HCT116 (cell line): ENCODE data around the gene STOML2. TPM values are rescaled to one million over a fixed set of nuclear protein-coding genes. Genes with fewer than 3 reads are reported as not detected.

ENCODE experiments used
- ATAC-seq: fragments of 200-7000 bp; cut with Tn5 transposase; 2 replicates; pipeline ENCODE4 v1.9.1; 2020; ENCODE audit warnings: mild to moderate bottlenecking, moderate library complexity
- BruUV-seq: library from RNA; stranded (reverse); fragments of 400-500 nt; replicated peaks from 2 replicates; lab custom pipeline; 2021; lab: Mats Ljungman, UMichigan
- CTCF ChIA-PET: fragments of 300-600 bp; sonication (Branson Sonifier 250); formaldehyde crosslinking; loops from one replicate; lab custom pipeline; 2021; ENCODE audit warnings: antibody characterized with exemption; lab: Charles Lee
- POLR2A ChIA-PET: fragments of 300-600, 350-600 bp; sonication (Branson Sonifier 250); formaldehyde crosslinking; loops from one replicate; lab custom pipeline; 2021; ENCODE audit warnings: antibody characterized with exemption; lab: Charles Lee
- RAD21 ChIA-PET, 2 experiments: fragments of 300-600 bp; sonication (Branson Sonifier 250); formaldehyde crosslinking; loops; one replicate each; lab custom pipeline; 2023; ENCODE audit warnings: low total read pairs in 2 of 2; ENCODE audit not compliant: uncharacterized antibody in 2 of 2, unreplicated experiment in 2 of 2, low non-redundant PET in 1 of 2; lab: Charles Lee
- DNase-seq: peaks from one replicate; pipeline ENCODE4 v3.0.0-alpha.2; 2010; ENCODE audit warnings: low read depth, low spot score
- H2AFZ ChIP-seq: fragments of 200-600 bp; shearing (Covaris generic), sonication (generic); 2 replicates; pipeline ENCODE4 v1.6.1; 2017; ENCODE audit warnings: low read depth, mixed run types, mixed read lengths, antibody characterized with exemption, low read length; ENCODE audit not compliant: poor library complexity, severe bottlenecking
- H3K27ac ChIP-seq: 2 replicates; pipeline ENCODE4 v1.5.1; 2012; ENCODE audit warnings: low read depth, low read length
- H3K27me3 ChIP-seq: fragments of 200-600 bp; sonication (generic); 2 replicates; pipeline ENCODE4 v1.6.1; 2016; ENCODE audit warnings: mixed run types, low read length, mixed read lengths; ENCODE audit not compliant: insufficient read depth
- H3K36me3 ChIP-seq, 2 experiments: fragments of 200-500 bp in 1 of 2; fragments of 200-600 bp in 1 of 2; sonication (Bioruptor generic) in 1 of 2; sonication (generic) in 1 of 2; 2 replicates each; pipeline versions ENCODE4 v1.5.1 to v1.6.1; 2014 to 2016; ENCODE audit warnings: low read length in 2 of 2, inconsistent platforms in 1 of 2, mixed read lengths in 1 of 2, mixed run types in 1 of 2; ENCODE audit not compliant: insufficient read depth in 2 of 2, control insufficient read depth in 1 of 2
- H3K4me1 ChIP-seq, 2 experiments: fragments of 200-600 bp in 1 of 2; sonication (generic) in 1 of 2; 2 replicates each; pipeline versions ENCODE4 v1.5.1 to v1.6.1; 2012 to 2017; ENCODE audit warnings: low read length in 2 of 2, inconsistent platforms in 1 of 2, mild to moderate bottlenecking in 1 of 2, mixed read lengths in 1 of 2, mixed run types in 1 of 2, moderate library complexity in 1 of 2; ENCODE audit not compliant: insufficient read depth in 2 of 2, control insufficient read depth in 1 of 2
- H3K4me2 ChIP-seq: fragments of 200-600 bp; sonication (generic); 2 replicates; pipeline ENCODE4 v1.6.1; 2017; ENCODE audit warnings: mixed run types, low read length, mixed read lengths
- H3K4me3 ChIP-seq, 2 experiments: fragments of 200-600 bp in 1 of 2; sonication (generic) in 1 of 2; replicated peaks in 1 of 2; 2 replicates each; pipeline ENCODE4 v1.5.1; 2011 to 2016; ENCODE audit warnings: low read length in 2 of 2, control low read depth in 1 of 2, low read depth in 1 of 2, mild to moderate bottlenecking in 1 of 2, mixed read lengths in 1 of 2, mixed run types in 1 of 2
- H3K79me2 ChIP-seq: fragments of 200-600 bp; sonication (generic); 2 replicates; pipeline ENCODE4 v1.6.1; 2017; ENCODE audit warnings: mild to moderate bottlenecking, mixed run types, low read length, moderate library complexity, mixed read lengths; ENCODE audit not compliant: insufficient read depth
- H3K9ac ChIP-seq: fragments of 200-600 bp; sonication (generic); 2 replicates; pipeline ENCODE4 v1.6.1; 2016; ENCODE audit warnings: low read length, mixed read lengths
- H3K9me2 ChIP-seq: fragments of 200-600 bp; sonication (generic), shearing (Covaris generic); 2 replicates; pipeline ENCODE4 v1.6.1; 2017; ENCODE audit warnings: mixed run types, mild to moderate bottlenecking, moderate library complexity; ENCODE audit not compliant: insufficient read depth
- H3K9me3 ChIP-seq, 2 experiments: fragments of 200-500 bp in 1 of 2; fragments of 200-600 bp in 1 of 2; sonication (Bioruptor generic) in 1 of 2; sonication (generic) in 1 of 2; 2 replicates each; pipeline ENCODE4 v1.6.1; 2014 to 2017; ENCODE audit warnings: low read length in 2 of 2, mixed read lengths in 2 of 2, inconsistent platforms in 1 of 2, low read depth in 1 of 2, mild to moderate bottlenecking in 1 of 2, mixed run types in 1 of 2, moderate library complexity in 1 of 2; ENCODE audit not compliant: control insufficient read depth in 1 of 2, insufficient read depth in 1 of 2
- H4K20me1 ChIP-seq: fragments of 200-600 bp; sonication (generic), shearing (Covaris generic); 2 replicates; pipeline ENCODE4 v1.6.1; 2017; ENCODE audit warnings: mixed run types, mild to moderate bottlenecking, moderate library complexity; ENCODE audit not compliant: insufficient read depth
- ATF3 ChIP-seq: IDR thresholded peaks from 2 replicates; pipeline ENCODE4 v1.6.1; 2012
- CEBPB ChIP-seq: IDR thresholded peaks from 2 replicates; pipeline ENCODE4 v1.6.1; 2012; ENCODE audit warnings: low read depth
- CTCF ChIP-seq, 3 experiments: fragments of 200-600 bp in 1 of 3; sonication (generic) in 1 of 3; IDR thresholded peaks in 2 of 3; conservative IDR thresholded peaks in 1 of 3; 2 replicates each; pipeline ENCODE4 v1.5.1; 2012 to 2017; ENCODE audit warnings: low read depth in 2 of 3, low read length in 2 of 3, antibody characterized with exemption in 1 of 3, borderline replicate concordance in 1 of 3, control low read depth in 1 of 3, mild to moderate bottlenecking in 1 of 3, mixed read lengths in 1 of 3, mixed run types in 1 of 3, moderate library complexity in 1 of 3; ENCODE audit not compliant: insufficient read depth in 1 of 3
- EGR1 ChIP-seq: IDR thresholded peaks from 2 replicates; pipeline ENCODE4 v1.6.1; 2012; ENCODE audit warnings: low read depth
- ELF1 ChIP-seq: IDR thresholded peaks from 2 replicates; pipeline ENCODE4 v1.6.1; 2012; ENCODE audit warnings: low read depth, borderline replicate concordance
- EZH2 ChIP-seq: fragments of 200-600 bp; sonication (generic); IDR thresholded peaks from 2 replicates; pipeline ENCODE4 v1.6.1; 2017; ENCODE audit warnings: antibody characterized with exemption, mixed run types
- POLR2A ChIP-seq: IDR thresholded peaks from 2 replicates; pipeline ENCODE4 v1.7.0; 2011; ENCODE audit warnings: borderline replicate concordance; ENCODE audit not compliant: insufficient read depth, insufficient read length; ENCODE audit errors: extremely low read depth
- POLR2AphosphoS5 ChIP-seq: IDR thresholded peaks from 2 replicates; pipeline ENCODE4 v1.6.1; 2011; ENCODE audit warnings: mild to moderate bottlenecking, low read depth, low read length, moderate library complexity
- RAD21 ChIP-seq: IDR thresholded peaks from 2 replicates; pipeline ENCODE4 v1.6.1; 2012; ENCODE audit warnings: low read depth, mild to moderate bottlenecking
- REST ChIP-seq: IDR thresholded peaks from 2 replicates; pipeline ENCODE4 v1.6.1; 2012; ENCODE audit warnings: low read depth
- SRF ChIP-seq: IDR thresholded peaks from 2 replicates; pipeline ENCODE4 v1.6.1; 2012; ENCODE audit warnings: low read depth
- TCF7L2 ChIP-seq: IDR thresholded peaks from 2 replicates; pipeline ENCODE4 v1.7.0; 2011; ENCODE audit warnings: borderline replicate concordance, inconsistent platforms; ENCODE audit not compliant: insufficient read depth, insufficient read length; ENCODE audit errors: extremely low read depth
- YY1 ChIP-seq: IDR thresholded peaks from 2 replicates; pipeline ENCODE4 v1.6.1; 2011; ENCODE audit warnings: low read length, low read depth, moderate library complexity, mild to moderate bottlenecking; ENCODE audit not compliant: insufficient replicate concordance; ENCODE audit errors: extremely low read depth
- ZBTB33 ChIP-seq: IDR thresholded peaks from 2 replicates; pipeline ENCODE4 v1.6.1; 2011; ENCODE audit warnings: mild to moderate bottlenecking, low read length, moderate library complexity; ENCODE audit not compliant: insufficient replicate concordance; ENCODE audit errors: extremely low read depth
- ZFX ChIP-seq: fragments of 450-650 bp; IDR thresholded peaks from 2 replicates; pipeline ENCODE4 v1.6.1; 2017
- ZNF274 ChIP-seq: fragments of 200-500 bp; sonication (Bioruptor generic); IDR thresholded peaks from 2 replicates; pipeline ENCODE4 v1.6.1; 2014; ENCODE audit warnings: mild to moderate bottlenecking, low read depth, low read length, inconsistent platforms
- intact Hi-C: fragments of 100-400 bp; cut with micrococcal nuclease; formaldehyde crosslinking; loops from 2 replicates; pipeline ENCODE4 v1.10.0; 2022
- total RNA-seq: library from RNA; stranded (reverse); gene quantifications from one replicate; pipeline ENCODE4 v1.2.1, GENCODE V29; 2021; ENCODE audit not compliant: unreplicated experiment
- TF ChIP-seq, protein P1 (sequence below): IDR thresholded peaks from 2 replicates; pipeline ENCODE4 v1.6.1; 2012

The STOML2 gene
- total RNA-seq, 1 experiment from 2014 or later = 245 TPM

DNA sequence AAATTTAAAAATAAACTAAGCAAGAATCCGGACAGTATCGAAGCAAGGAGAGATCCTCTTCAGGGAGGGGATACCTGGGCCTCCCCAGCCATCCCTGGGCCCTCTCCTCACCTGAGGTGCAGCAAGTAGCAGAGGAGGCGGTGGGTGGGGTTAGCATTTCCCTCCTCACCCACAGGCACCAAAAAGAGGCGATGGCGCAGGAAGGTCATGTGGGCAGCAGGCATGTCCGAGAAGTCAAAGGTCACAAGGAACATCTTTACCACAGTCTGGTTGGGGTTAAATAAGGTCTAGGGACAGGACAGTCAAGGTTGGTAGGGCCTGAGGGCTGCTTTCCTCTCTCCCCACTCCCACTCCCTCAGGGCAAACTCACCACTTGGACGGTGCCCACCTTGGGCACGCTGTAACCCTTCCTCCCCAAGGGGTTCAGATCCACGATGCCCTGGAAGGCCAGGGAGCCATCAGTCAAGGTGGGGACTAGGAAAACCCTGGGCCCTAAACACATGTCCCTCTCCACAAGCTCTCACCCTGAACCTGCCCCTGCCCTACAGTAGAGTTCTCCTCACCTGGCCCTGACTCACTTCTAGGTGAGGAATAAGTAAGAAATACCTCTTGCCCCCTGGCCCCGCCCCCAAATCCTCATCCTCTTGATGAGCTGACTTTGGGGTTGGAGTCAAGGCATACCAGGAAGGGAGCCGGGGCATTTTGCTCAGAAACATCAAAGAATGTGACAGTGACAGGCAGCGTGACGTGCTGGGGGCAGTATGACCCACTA, 2.8 kb upstream of the STOML2 start:
- Histone ChIP-seq H4K20me1 (no peaks in the 10 kb centered on the region), H3K9me3 (no peaks in the 10 kb centered on the region), H3K27ac (no peak overlapping the region), H3K4me2 (no peak overlapping the region), H3K9me2 (no peaks in the 10 kb centered on the region), H3K4me1 (peaks cover 14 to 35% of the 10 kb centered on the region in 2 experiments), H3K36me3 (peaks cover 7 to 10% of the 10 kb centered on the region in 2 experiments), H3K79me2 (peaks cover 22% of the 10 kb centered on the region), H2AFZ (no peak overlapping the region), H3K9ac (no peak overlapping the region), H3K4me3 (no peak overlapping the region), H3K27me3 (no peaks in the 10 kb centered on the region)
- DNase-seq (no peak), ATAC-seq (no peak)
- no TSS peak for BruUV-seq
- intact Hi-C loops = no loop called here
- ChIA-PET RAD21 (no interaction called here), CTCF (no interaction called here), POLR2A (no interaction called here)
- TF ChIP-seq ZNF274 (no peak), EGR1 (no peak), POLR2A (no peak), ZFX (no peak), ZBTB33 (no peak), REST (no peak), YY1 (no peak), ELF1 (no peak), SRF (no peak), RAD21 (no peak), EZH2 (no peak), TCF7L2 (no peak), CEBPB (no peak), CTCF (IDR thresholded peaks at IDR 0.05 in 2 of 3, conservative IDR thresholded peaks at IDR 0.05 in 1 of 3; ENCODE audit: borderline replicate concordance in 1 of 3, insufficient read depth in 1 of 3, low read depth in 2 of 3, low read length in 2 of 3) (no peak), POLR2AphosphoS5 (no peak), ATF3 (no peak)
- TF ChIP-seq, protein P1, sequence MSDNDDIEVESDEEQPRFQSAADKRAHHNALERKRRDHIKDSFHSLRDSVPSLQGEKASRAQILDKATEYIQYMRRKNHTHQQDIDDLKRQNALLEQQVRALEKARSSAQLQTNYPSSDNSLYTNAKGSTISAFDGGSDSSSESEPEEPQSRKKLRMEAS = no peak
